LNCAP (cell line): ENCODE results near the gene DMKN.

Source experiments
- TF ChIP-seq, protein P1 (sequence below): fragments of 450-650 bp; IDR thresholded peaks from 2 replicates; pipeline ENCODE4 v1.5.1; 2017; ENCODE audit warnings: mild to moderate bottlenecking

The DMKN gene

GRCh38 chr19:35458731-35459391 is 54.6 kb downstream of the DMKN start:
- TF ChIP-seq, protein P1, sequence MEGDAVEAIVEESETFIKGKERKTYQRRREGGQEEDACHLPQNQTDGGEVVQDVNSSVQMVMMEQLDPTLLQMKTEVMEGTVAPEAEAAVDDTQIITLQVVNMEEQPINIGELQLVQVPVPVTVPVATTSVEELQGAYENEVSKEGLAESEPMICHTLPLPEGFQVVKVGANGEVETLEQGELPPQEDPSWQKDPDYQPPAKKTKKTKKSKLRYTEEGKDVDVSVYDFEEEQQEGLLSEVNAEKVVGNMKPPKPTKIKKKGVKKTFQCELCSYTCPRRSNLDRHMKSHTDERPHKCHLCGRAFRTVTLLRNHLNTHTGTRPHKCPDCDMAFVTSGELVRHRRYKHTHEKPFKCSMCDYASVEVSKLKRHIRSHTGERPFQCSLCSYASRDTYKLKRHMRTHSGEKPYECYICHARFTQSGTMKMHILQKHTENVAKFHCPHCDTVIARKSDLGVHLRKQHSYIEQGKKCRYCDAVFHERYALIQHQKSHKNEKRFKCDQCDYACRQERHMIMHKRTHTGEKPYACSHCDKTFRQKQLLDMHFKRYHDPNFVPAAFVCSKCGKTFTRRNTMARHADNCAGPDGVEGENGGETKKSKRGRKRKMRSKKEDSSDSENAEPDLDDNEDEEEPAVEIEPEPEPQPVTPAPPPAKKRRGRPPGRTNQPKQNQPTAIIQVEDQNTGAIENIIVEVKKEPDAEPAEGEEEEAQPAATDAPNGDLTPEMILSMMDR: no peak

GRCh38 chr19:35458192-35458591 is 55.3 kb downstream of the DMKN start:
- TF ChIP-seq, protein P1: no peak

GRCh38 chr19:35457173-35457572 is 56.3 kb downstream of the DMKN start:
- TF ChIP-seq, protein P1: no peak

- TF ChIP-seq, protein P1: no peak
Measured at GRCh38 chr19:35455616-35456201, 57.7 kb downstream of the DMKN start.

DNA sequence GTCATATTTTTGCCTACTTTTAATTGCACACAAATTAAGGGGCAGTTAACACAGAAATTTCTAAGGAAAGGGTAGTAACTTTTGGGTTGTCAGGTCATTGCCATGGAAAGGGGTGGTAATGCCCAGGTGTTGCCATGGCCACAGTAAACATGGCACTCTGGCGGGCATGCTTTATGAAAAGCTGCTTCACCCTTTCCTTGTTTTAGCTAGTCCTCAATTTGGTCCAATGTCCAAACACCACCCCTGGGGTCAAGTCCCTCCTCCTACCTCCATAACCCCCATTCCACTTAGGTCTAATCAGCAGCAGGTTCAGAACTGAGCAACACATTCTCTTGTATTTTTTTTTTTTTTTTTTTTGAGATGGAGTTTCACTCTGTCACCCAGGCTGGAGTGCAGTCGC is 58.8 kb downstream of the DMKN start:
- TF ChIP-seq, protein P1: no peak

DNA sequence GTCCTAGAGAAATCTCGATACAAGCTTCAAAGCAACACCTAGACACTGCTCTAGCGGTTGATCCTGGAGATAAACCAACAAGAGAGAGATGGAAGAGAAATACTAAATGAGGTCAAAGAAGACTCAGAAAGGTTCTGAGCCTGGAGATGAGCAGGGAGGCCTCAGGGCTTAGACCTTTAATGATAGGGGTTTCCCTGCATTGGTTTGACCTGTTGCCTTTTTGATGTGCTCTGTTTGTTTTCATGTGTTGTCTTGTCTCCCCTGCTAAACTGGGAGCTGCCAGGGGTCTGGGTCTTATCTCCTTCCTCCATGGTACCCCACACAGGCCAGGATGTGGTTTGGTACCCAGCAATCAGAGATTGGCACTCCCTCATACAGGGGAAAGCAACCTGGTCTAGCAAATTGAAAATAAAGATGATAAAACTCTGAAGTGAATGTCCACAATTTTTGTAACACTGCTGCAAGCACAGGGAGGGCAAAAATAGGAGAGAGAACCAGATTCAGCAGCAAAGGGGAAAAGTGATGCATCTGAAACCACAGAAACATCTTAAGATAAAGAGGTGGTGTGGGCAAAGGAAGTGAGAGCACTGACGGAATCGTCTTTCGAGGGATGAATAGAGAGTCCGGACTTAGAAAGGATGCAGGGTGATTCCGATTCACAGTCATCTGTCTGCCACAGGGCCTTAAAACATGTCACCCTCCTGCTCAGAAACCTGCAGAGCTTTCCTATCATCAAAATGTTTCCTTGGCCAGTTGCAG is 61.9 kb downstream of the DMKN start:
- TF ChIP-seq, protein P1: no peak

DNA sequence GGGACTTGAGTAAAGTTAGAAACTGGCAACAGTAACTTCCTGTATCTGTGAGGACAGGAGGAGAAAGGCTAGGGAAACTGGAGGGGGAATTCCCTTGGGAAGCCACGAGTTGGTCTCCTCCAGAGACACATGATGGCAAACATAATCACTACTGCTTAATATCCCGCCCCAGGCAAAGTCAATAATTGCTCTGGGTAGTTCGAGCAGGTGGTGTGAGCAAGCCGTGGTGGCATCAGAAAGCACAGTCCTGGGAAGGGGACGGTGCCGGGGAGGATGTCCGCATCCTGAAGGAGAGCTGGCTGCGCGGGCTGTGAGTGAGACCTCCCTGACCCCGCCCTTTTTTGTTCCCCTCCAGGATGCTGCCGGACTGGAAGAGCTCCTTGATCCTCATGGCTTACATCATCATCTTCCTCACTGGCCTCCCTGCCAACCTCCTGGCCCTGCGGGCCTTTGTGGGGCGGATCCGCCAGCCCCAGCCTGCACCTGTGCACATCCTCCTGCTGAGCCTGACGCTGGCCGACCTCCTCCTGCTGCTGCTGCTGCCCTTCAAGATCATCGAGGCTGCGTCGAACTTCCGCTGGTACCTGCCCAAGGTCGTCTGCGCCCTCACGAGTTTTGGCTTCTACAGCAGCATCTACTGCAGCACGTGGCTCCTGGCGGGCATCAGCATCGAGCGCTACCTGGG is 63.9 kb downstream of the DMKN start:
- TF ChIP-seq, protein P1: no peak
